Cardiac muscle cell (in vitro differentiated cells and primary cell): ENCODE data around the gene SLC5A10. TPM values are rescaled to one million over a fixed set of nuclear protein-coding genes. Genes with fewer than 3 reads are reported as not detected.

ENCODE experiments used
- DNase-seq, 2 donors: peaks; one replicate each; pipeline versions ENCODE4 v3.0.0 to v3.0.0-alpha.2; 2010 to 2017; ENCODE audit warnings: low read depth in 1 of 2, low spot score in 1 of 2
- H3K27ac ChIP-seq: fragments of 200-600 bp; sonication (generic); 2 replicates; pipeline ENCODE4 v1.5.1; 2016
- H3K27me3 ChIP-seq: fragments of 200-600 bp; sonication (generic); 2 replicates; pipeline ENCODE4 v1.6.0; 2016; ENCODE audit warnings: control low read depth
- H3K36me3 ChIP-seq: fragments of 200-600 bp; sonication (generic); 2 replicates; pipeline ENCODE4 v1.5.1; 2016; ENCODE audit warnings: control low read depth
- H3K4me1 ChIP-seq: fragments of 200-600 bp; sonication (generic); 2 replicates; pipeline ENCODE4 v1.8.1; 2017; ENCODE audit warnings: low read depth, mild to moderate bottlenecking, mixed run types
- H3K4me3 ChIP-seq: fragments of 200-600 bp; sonication (generic); 2 replicates; pipeline ENCODE4 v1.5.1; 2016; ENCODE audit warnings: mild to moderate bottlenecking
- H3K9me3 ChIP-seq: fragments of 200-600 bp; sonication (generic); 2 replicates; pipeline ENCODE4 v1.5.1; 2017; ENCODE audit warnings: low read depth, mild to moderate bottlenecking, control low read depth
- CTCF ChIP-seq: IDR thresholded peaks from 2 replicates; pipeline ENCODE4 v1.5.1; 2012; ENCODE audit warnings: low read depth, mild to moderate bottlenecking, low read length
- polyA plus RNA-seq: library from polyadenylated mRNA; unstranded; fragments of >200 nt; fragmentation: Nextera tagmentation; extraction: Ambion mirVana; gene quantifications from 2 replicates; pipeline ENCODE4 v1.2.1, GENCODE V29; 2016
- total RNA-seq: library from RNA; depleted of rRNA; stranded (reverse); fragments of >200 nt; gene quantifications from 2 replicates; pipeline ENCODE4 v1.2.3, GENCODE V29; 2016

The SLC5A10 gene
- total and polyA plus RNA-seq, 2 experiments from 2014 or later: 0.06 TPM; not detected in 1

DNA sequence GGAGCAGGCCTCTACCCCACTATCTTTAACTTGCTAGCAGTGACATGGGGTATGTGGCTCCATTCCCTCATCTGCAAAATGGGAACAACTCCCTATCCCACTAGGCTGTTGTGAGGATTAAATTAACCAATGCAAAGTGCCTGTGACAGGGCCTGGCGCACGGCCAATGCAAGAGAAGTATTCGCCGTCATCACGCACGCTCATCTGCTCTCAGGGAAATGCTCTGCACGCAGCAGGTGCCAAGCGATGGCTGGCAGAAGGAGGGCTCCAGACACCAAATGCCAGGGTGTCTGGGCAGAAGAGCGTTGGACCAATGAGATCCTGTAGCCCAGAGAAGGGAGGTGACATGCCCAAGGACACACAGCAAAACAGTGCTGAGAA, 35.3 kb downstream of the SLC5A10 start:
- no peak for DNase-seq
- Histone ChIP-seq H3K4me1 (peaks cover 5% of the 10 kb centered on the region), H3K4me3 (no peak overlapping the region), H3K27ac (no peak overlapping the region), H3K9me3 (no peaks in the 10 kb centered on the region), H3K36me3 (no peaks in the 10 kb centered on the region), H3K27me3 (no peaks in the 10 kb centered on the region)
- TF ChIP-seq CTCF: no peak

GRCh38 chr17:18987862-18988545, 36.0 kb downstream of the SLC5A10 start:
- H3K27me3 ChIP-seq: no peaks in the 10 kb centered on the region
- no peak for TF ChIP-seq CTCF
- peaks cover 5% of the 10 kb centered on the region for H3K4me1 ChIP-seq
- no peak for DNase-seq
- no peaks in the 10 kb centered on the region for H3K36me3 ChIP-seq
- no peak overlapping the region for H3K4me3 ChIP-seq
- H3K27ac ChIP-seq: no peak overlapping the region
- H3K9me3 ChIP-seq: no peaks in the 10 kb centered on the region

DNA sequence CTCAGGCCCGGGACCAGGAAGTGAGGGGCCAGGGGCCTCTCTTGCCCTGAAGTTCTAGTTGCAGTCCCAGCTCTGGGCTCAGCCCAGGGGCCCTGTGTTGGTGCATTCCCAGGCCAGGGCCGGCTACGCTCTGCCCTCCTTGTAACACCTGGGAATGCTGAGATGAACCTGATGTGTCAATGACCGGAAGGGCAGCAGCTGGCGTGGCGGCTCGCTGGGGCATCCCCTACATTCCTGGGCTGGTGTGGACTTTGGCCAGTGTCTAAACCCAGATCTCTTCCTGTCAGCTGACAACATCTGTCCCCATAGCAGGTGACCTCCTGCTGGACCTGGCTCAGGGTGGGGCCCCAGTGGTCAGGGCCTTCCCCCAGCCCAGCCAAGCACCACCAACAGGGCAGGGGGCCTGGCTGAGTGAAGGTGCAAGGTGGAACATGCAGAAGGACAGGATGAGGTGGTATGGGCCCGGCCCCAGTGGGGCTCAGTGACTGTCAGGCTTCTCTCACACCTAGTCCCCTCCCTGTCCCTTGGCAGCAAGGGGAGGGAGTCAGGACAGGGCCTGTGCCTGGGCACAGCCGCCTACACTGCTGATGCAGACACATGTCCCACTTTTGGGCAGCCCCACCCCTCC, 36.7 kb downstream of the SLC5A10 start:
- no peak for TF ChIP-seq CTCF
- H3K9me3 ChIP-seq: no peaks in the 10 kb centered on the region
- H3K27ac ChIP-seq: no peak overlapping the region
- H3K4me3 ChIP-seq: no peak overlapping the region
- peaks cover 5% of the 10 kb centered on the region for H3K4me1 ChIP-seq
- no peaks in the 10 kb centered on the region for H3K36me3 ChIP-seq
- no peaks in the 10 kb centered on the region for H3K27me3 ChIP-seq
- DNase-seq: no peak

GRCh38 chr17:18990331-18990730, 38.4 kb downstream of the SLC5A10 start:
- no peak overlapping the region for H3K4me3 ChIP-seq
- no peaks in the 10 kb centered on the region for H3K27me3 ChIP-seq
- no peaks in the 10 kb centered on the region for H3K9me3 ChIP-seq
- peaks cover 8% of the 10 kb centered on the region for H3K4me1 ChIP-seq
- no peaks in the 10 kb centered on the region for H3K36me3 ChIP-seq
- no peak overlapping the region for H3K27ac ChIP-seq
- TF ChIP-seq CTCF: no peak
- DNase-seq: no peak

DNA sequence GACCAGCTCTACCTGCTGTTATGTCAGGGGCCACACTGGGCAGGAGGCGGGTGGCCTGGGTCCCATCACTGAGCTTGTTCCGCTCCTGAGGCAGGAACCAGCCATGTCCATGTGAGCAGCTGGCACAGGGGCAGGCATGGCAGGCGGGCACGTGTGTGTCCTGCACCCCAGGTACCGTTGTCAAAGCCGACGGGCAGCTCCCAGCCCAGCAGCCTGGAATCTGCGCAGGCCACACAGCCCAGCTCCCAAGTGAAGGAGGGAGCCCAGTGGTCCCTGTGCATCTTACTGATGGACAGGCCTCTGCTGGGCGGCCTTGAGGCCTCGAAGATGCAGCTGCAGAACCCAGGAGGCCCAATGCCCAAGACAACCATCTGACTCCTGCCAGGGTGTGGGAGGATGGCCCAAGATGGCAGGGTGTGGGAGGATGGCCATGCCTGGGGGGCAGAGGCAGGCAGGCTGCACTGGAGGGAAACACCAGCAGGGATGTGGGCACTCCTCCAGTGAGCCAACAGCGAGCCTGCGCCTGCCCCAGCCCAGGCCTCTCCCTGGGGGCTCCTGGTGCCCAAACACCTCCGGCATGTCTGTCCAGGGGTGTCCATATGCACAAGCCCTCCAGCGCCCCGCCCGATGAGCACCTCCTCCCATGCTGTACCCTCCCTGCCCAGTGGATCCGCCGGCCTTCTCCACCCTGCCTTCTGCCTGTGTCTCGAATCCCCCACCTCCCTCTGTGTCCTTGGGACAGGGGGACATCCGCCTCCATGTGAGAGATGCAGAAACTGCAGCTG, 39.8 kb downstream of the SLC5A10 start:
- H3K4me1 ChIP-seq: peaks cover 5% of the 10 kb centered on the region
- no peaks in the 10 kb centered on the region for H3K9me3 ChIP-seq
- H3K27me3 ChIP-seq: no peaks in the 10 kb centered on the region
- H3K27ac ChIP-seq: no peak overlapping the region
- TF ChIP-seq CTCF: no peak
- DNase-seq: no peak
- no peaks in the 10 kb centered on the region for H3K36me3 ChIP-seq
- H3K4me3 ChIP-seq: no peak overlapping the region
